Measurements from ENCODE around the gene PPP1R3F.

GRCh38 chrX:49221868-49222267, 47.7 kb upstream of the PPP1R3F start:
- TF ChIP-seq CTCF (conservative IDR thresholded peaks at IDR 0.05) (no peak), ZFX (IDR thresholded peaks at IDR 0.05) (no peak)
